22Rv1 (cell line): ENCODE results near the gene SUGCT.

Experiments used
- H3K27ac ChIP-seq: fragments of 450-650 bp; 2 replicates; pipeline ENCODE4 v1.5.1; 2017
- CTCF ChIP-seq: fragments of 450-650 bp; IDR thresholded peaks from 2 replicates; pipeline ENCODE4 v1.5.1; 2017; ENCODE audit warnings: mild to moderate bottlenecking
- ZFX ChIP-seq: fragments of 450-650 bp; IDR thresholded peaks from 2 replicates; pipeline ENCODE4 v1.6.1; 2017; ENCODE audit warnings: antibody characterized with exemption, borderline replicate concordance

The SUGCT gene

GRCh38 chr7:40527723-40528122 lies 392.9 kb downstream of the SUGCT start:
- TF ChIP-seq ZFX (no peak), CTCF (no peak)
- H3K27ac ChIP-seq = no peak overlapping the region

- H3K27ac ChIP-seq = no peak overlapping the region
- TF ChIP-seq CTCF = no peak
- no peak for TF ChIP-seq ZFX
Observed at GRCh38 chr7:40530292-40530691, 395.5 kb downstream of the SUGCT start.

DNA sequence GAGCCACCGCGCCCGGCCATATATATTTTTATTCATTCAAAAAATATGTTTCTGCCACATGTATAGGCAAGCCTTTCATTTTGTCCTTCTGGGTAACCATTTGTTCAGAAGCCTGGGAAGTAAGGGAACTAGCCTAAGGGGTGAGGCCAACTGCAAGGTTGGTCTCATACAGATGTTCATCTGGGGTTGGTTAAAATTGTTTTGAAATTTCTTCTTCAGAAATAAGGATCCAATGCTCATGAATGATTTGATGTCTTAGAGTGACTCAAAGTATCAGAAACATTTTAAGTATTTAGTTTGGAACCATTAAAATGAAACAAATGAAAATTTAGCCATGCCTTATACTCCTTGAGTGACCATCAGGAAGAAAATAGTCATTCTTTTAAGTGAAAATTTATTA lies 397.2 kb downstream of the SUGCT start:
- no peak for TF ChIP-seq ZFX
- TF ChIP-seq CTCF = no peak

DNA sequence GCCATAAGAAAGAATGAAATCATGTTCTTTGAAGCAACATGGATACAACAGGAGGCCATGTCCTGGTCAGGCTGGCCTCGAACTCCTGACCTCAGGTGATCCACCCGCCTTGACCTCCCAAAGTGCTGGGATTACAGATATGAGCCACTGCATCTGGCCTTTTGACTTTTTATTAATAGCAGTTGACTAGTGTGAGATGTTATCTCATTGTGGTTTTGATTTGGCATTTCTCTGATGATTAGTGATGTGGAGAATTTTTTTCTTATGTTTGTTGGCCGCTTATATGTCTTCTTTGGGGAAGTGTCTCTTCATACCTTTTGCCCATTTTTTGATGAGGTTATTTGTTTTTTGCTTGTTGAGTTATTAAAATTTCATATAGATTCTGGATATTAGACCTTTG lies 400.9 kb downstream of the SUGCT start:
- no peak for TF ChIP-seq ZFX
- no peak for TF ChIP-seq CTCF
- no peak overlapping the region for H3K27ac ChIP-seq

More for the DNA sequence above, 397.2 kb downstream of the SUGCT start:
- no peak overlapping the region for H3K27ac ChIP-seq

DNA sequence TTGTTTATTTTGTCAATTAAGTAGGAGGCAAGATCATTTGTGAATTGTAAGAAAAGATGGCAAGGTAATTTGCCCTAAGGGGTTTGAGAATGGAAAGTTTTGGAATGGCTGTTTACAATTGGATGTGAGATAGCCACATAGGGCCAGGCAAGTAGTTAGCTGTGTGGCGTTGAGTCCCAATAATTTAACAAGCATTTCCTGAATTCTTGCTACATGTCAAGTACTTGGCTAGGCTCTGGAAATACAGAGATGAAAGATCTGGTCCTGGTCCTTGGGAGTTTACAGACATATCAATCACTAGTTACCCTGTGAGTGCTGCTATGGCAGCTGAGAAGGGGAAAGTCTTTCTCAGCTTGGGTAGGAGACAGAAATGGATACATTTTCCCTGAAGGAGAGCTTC lies 401.6 kb downstream of the SUGCT start:
- no peak for TF ChIP-seq CTCF
- no peak for TF ChIP-seq ZFX
- no peak overlapping the region for H3K27ac ChIP-seq

DNA sequence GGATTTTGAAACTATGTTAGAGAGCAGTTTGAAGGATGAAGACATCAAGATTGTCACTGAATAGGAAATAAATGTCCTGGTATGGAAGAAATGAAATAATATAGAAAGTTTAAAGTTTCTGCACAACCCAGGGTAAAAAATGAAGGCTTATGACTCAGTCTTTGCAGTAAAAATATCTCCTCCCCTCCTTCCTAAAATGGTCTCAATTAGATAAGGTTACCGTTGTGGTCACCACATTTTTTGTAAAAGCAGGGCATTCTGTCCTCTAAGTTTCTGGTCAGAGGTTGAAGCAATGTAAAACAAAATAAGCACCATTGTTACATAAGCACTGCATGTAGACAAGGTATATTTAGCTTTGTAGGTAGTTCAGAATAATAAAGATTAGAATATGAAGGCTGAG lies 403.5 kb downstream of the SUGCT start:
- no peak overlapping the region for H3K27ac ChIP-seq
- TF ChIP-seq ZFX = no peak
- TF ChIP-seq CTCF = no peak

DNA sequence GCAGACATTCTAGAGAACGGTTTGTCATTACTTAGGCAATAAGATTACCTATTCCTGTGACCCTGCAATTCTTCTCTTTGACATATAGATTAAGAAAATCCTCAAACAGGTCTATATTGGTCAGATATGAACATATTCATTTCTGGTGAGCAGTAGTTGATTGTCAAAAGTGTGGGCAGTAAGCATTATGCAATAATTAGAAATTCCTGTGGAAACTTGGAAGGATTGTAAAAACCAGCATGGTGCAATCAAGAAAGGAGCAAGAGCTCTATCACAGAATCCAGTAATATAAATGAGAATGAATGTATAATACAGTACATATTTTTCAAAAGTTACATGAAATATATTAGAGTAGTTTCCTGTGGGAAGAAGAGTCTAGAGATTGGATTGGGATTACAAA lies 406.5 kb downstream of the SUGCT start:
- TF ChIP-seq ZFX (no peak), CTCF (no peak)
- no peak overlapping the region for H3K27ac ChIP-seq
